NCI-H2227 (cell line): ENCODE data around the gene SCAPER.
A peak's percentile ranks its signal among the peaks of the same experiment; 100 is the strongest.

Experiments used
- DNase-seq: peaks from one replicate; lab custom pipeline; 2025; ENCODE audit not compliant: unreplicated experiment; lab: John Stamatoyannopoulos, UW

Gene SCAPER

DNA sequence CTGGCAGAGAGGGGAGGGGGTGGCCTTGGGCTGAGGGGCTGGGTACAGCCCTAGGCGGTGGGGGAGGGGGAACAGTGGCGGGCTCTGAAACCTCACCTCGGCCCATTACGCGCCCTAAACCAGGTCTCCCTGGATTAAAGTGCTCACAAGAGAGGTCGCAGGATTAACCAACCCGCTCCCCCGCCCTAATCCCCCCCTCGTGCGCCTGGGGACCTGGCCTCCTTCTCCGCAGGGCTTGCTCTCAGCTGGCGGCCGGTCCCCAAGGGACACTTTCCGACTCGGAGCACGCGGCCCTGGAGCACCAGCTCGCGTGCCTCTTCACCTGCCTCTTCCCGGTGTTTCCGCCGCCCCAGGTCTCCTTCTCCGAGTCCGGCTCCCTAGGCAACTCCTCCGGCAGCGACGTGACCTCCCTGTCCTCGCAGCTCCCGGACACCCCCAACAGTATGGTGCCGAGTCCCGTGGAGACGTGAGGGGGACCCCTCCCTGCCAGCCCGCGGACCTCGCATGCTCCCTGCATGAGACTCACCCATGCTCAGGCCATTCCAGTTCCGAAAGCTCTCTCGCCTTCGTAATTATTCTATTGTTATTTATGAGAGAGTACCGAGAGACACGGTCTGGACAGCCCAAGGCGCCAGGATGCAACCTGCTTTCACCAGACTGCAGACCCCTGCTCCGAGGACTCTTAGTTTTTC, 563.6 kb downstream of the SCAPER start:
- no peak for DNase-seq

DNA sequence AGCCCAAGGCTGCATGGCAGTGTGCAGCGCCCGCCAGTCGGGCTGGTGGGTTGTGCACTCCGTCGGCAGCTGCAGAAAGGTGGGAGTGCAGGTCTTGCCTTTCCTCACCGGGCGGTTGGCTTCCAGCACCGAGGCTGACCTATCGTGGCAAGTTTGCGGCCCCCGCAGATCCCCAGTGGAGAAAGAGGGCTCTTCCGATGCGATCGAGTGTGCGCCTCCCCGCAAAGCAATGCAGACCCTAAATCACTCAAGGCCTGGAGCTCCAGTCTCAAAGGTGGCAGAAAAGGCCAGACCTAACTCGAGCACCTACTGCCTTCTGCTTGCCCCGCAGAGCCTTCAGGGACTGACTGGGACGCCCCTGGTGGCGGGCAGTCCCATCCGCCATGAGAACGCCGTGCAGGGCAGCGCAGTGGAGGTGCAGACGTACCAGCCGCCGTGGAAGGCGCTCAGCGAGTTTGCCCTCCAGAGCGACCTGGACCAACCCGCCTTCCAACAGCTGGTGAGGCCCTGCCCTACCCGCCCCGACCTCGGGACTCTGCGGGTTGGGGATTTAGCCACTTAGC, 564.3 kb downstream of the SCAPER start:
- no peak for DNase-seq

DNA sequence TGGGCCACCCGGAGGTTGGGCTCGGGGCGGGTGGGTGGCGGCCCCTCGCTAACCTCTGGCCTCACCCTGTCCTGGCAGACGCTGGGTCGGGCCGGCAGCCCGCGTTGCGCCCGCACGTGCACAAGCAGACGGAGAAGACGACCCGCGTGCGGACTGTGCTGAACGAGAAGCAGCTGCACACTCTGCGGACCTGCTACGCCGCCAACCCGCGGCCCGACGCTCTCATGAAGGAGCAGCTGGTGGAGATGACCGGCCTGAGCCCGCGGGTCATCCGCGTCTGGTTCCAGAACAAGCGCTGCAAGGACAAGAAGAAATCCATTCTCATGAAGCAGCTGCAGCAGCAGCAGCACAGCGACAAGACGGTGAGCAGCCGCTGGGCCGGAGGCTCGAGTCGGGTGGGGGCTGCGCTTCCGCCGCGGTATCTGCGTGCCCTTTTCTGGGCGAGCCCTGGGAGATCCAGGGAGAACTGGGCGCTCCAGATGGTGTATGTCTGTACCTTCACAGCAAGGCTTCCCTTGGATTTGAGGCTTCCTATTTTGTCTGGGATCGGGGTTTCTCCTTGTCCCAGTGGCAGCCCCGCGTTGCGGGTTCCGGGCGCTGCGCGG, 564.8 kb downstream of the SCAPER start:
- peak; percentile 10 for DNase-seq

DNA sequence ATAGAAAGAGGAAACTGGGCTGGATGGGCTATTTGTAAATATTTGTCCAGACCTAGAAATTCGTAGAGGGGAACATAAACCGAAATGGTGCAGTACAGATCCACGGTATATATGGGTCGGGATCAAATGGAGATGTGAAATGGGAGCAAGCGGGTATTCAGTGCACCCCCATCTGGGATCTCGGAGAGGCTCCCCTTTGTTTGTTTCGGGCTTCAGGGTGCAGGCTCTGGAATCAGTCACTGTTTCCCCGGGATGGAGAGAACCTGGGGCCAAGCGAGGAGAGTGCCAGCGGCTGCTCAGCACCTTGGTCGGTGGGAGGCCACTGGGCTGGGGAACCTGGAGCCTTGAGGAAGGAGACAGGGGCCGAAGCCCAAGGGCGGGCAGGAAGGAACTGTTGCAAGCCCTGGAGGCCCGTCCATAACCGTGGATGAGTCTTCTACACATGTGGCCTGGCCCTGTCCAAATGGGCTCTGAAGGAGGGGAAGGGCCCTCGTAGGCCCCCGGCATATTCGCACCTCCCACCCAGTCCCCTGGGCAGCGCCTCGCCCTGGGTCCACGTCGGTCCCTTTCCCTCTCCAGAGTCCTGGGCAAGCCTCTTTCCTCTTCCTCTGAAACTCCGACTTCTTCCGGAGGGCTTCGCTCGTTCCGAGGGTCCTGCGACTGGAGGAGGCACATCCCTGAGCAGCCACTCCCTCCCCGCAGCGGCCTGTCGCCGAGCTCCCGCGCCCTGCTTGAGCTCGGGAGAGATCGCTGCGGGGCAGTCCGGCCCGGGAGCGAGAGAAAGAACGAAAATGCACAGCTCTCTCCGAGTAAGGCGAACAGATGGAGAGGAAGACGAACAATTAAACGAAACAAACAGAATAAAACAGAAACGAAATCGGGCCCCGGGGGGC, 565.6 kb downstream of the SCAPER start:
- no peak for DNase-seq

DNA sequence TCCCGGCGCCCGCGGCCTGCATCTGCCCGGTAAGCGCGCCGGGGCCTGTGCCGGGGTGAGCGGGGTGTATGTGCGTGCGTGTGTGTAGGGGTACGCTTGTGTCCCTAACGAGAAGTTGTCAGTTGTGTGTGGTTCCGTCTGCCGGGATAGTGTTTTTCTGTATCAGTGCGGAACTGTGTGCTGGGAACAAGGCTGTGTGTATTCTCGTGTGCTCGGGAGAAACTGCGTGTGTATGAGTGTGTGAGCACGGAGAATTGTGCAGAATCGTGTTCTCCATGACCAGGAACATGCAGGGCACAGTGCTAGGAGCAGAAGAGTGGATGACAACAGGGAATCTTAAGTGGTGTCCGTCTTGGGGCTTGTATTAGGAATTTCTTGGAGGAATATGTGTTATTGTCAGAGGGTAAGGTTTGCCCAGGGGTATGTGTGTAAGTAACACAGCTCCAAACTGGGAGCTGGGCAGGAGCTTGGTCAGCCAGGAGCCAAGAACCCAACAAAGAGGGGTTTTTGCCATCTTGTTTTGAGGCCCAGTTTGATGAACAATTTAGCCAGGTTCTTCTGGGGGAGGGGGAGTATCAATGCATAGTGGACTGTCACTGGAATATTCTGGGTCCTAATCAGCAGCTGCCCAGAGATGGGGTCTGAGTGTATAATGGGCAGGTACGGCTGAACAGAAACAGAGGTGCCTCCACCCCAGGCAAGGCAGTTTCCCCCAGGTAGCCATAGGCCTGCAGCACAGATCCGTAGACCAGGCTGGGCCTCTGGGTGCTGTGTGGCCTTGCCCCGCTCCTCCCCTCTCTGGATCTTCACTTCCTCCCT, 566.4 kb downstream of the SCAPER start:
- no peak for DNase-seq

DNA sequence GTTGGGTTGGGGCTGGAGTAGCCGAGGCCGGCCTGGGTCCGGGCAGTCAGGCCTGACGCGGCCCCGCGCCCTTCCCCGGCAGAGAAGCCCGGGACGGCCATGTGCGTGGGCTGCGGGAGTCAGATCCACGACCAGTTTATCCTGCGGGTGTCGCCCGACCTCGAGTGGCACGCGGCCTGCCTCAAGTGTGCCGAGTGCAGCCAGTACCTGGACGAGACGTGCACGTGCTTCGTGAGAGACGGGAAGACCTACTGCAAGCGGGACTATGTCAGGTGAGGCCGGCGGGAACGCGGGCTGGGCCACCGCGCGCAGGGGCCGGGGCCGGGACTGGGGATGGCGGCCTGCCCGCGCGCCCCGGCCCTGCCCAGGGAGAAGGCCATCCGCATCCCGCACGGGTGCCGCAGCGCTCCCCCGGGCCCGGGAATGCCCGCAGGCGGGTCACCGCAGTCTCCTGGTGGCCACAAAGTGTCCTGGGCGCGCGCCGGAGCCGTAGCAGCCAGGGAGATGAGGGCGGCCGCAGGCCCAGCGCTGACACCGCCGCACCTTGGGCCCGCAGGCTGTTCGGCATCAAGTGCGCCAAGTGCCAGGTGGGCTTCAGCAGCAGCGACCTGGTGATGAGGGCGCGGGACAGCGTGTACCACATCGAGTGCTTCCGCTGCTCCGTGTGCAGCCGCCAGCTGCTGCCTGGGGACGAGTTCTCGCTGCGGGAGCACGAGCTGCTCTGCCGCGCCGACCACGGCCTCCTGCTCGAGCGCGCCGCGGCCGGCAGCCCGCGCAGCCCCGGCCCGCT, 567.2 kb downstream of the SCAPER start:
- peak; percentile 38 for DNase-seq

DNA sequence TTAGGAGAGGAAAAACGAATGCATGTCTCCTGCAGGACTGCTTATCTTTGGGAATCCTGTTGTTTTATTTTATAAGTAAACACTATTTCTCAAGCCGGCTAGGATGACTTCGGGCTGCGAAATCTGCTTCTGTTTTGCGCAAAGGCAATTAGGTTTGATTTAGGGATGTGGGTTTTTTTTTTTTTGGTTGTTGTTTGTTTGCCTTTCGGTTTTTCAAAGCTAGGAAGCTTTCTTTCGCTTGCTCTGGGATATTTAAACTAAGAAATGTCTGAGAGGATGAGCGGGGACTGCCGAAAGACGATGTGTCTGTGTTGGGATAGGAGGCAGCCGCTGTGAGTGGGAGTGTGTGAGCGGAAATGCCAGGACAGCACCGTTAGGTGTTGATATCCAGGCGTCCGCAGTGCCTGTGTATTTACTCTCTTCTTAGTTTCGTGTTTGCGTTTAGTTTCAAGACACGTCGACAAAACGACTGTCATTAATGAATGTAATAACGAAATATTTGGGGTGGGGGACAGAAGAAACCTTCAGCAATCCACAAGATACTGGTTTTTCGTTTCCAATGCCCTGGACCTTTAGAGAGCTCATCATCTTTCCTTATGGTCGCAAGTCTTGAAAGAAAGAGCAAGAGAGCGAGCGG, 568.0 kb downstream of the SCAPER start:
- DNase-seq, result peak; percentile 42

DNA sequence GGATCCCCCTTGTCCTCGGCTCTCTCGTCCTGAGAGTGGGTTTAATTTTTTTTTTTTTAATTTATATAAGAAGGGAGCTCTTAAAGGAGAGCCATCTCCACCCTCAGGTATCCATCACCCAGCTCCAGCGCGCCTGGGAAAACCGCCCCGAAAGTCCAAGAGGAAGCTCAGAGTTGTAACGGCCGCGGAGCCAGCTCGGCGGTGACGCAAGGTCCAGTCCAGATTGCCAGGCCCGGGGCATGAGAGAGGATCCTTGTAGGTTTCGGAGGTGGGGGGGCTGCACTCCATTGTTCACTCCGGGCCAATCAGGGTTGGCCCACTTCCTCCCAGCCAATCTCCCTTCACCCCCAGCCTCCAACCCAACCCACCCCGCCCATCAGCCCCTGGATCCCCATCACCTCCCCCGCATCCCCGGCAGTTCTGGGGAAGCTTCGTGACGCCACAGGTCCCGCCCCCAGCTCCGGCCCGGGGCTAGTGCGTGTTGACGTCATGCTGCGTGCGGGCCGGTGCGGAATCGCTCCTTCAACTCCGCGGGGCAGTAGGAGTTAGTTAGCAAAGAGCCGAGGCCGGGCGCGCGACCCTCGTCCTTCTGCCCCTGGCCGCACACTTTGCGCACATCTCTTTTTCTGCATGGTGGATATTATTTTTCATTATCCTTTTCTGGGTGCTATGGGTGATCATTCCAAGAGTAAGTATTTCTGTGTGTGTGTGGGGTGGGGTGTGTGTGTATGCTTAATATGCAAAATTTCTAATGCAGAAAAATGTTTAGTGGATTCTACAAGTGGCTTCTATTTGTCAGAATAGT, 568.7 kb downstream of the SCAPER start, which contains the start of gene ISL2:
ISL2 (plus strand) TSS at position 520 of the 805 bp plus-strand sequence; CDS start at position 631, 111 bp downstream.
- peak; percentile 94 for DNase-seq

DNA sequence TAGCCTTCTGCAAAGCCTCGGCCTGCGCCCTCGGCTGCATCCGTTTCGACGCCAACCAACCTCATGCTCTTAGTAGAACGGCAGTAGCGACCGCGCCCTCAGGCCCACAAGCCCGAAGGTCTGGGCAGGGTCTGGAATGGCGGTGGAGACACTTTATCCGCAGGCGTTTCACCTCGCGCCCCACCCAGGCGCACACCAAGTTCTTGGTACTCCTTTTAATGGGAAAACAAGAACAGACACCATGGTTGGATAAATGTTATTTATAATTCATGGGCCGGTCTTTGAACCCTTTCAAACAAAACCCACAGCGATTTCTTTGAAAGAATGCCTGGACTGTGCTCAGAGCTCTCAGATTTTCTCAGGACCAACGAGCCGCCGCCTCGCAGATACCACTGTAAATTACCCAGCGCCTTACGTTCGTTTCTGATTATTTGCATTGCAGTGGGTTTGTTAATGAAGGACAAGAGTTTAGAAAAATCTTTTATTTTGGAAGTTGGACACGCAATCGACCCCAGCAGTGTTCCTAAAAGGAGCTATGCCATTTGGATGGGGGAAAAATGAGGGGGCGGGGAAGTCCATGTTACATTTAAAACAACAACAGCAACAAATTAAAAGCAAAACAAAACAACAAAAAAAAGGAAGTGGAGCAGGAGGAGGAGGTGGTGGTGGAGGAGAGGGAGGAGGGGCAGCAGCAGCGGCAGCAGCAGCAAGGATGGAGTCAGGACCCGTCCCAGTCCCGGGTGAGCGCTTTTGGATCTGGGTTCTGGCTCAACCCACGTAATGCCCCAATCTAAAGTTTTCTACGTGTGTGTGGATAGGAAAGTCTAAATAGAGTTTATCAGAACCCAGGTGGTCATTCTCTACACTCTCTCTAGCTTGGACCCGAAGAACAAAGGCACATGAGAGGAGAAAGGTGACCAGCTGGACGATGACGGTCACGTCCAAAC, 569.6 kb downstream of the SCAPER start:
- peak; percentile 41 for DNase-seq

DNA sequence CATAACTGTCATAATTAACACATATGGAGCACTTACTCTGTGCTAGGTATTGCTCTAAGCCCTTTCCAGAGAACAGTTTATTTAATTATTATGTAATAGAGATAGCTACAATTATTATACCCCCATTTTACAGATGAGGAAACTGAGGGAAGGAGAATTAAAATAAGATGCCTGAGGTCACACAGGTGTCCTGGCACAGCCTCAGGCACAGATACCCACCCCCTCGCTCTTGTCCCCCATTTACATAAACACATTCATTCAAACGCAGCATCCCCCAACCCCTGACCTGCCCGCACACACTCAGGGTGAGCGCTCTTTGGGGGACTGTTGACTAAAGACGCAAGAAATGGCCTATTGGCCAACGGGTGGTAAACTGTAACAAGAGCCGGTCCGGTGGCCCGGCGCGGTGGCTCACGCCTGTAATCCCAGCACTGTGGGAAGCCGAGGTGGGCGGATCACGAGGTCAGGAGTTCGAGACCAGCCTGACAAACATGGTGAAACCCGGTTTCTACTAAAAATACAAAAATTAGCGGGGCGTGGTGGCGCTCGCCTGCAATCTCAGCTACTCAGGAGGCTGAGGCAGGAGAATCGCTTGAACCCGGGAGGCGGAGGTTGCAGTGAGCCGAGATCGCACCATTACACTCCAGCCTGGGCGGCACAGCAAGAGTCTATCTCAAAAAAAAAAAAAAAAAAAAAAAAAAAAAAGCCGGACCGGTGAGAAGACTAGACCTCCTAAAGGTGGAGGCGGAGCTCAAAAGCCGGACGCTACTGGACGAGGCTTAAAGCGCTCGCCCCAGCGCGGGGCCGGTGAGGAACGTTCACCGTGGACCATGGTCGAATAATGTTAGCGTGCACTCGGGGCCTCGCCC, 570.5 kb downstream of the SCAPER start:
- DNase-seq, result peak; percentile 33

DNA sequence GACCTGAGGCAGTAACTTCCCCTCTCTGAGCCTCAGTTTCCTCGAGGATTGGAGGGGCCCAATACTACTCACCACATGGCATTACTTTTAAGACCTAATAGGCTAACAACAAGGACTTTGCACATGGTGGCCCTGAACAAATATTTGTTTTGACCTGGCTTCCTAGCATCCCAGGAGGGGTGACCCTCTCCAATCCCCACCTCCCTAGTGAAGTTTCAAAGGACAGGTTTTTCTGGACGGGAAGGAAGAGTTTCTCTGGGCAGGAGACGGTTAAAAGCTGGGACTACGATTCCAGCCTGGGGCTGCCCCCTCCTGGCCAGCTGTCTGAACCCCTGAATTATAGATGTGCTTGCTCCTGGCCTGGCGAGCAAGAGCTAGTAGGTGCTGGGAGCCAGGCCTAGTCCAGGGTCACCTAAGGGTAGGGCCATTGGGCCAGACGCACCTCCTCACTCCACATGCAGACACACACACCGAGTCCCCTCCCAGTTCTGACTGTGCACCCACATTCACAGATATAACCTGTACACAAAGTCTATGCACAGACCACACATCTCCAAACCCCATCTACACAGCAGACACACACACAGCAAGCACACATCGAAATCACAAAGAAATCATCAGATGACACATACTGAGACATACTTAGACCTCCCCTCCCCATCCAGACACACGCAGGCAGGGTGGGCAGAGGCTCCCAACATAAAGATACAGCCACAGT, 571.3 kb downstream of the SCAPER start:
- no peak for DNase-seq

DNA sequence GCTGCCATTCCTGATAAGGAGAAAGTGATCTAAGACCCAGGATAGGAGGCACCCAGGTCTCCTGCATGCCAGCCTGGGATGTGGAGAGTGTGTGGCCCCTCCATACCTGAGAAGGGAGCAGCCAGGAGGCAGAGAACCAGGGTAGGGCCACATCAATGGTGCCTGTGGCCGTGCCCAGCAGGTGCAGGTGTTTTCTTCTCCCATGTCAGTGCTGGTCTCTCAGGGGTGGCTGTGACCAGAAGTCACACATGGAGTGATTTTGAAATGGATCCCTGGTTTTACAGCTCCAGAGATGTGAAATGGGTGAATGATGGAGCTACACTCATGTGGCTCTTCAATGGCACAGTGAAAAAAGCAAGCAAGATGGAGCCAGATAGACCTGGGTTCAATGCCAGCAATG, 571.8 kb downstream of the SCAPER start:
- no peak for DNase-seq

DNA sequence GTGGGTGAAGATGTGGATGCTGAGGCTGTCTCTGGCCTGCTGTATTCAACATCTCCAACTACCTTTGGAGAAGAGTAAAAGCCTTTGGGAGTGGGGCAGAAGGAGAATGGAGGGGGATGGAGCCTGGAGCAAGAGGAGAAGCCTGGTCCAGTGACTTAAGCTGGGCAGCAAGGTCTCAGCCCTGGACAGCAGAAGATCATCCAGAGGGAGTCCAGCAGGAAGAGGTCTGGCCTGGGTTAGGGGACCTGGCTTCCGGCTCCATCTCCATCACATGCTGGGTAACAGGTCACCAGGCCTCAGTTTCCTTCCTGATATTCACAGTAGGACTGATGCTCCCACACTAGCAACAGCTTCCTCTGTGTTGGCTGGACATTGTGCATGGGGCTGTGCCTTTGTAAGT, 572.3 kb downstream of the SCAPER start:
- DNase-seq, result no peak

DNA sequence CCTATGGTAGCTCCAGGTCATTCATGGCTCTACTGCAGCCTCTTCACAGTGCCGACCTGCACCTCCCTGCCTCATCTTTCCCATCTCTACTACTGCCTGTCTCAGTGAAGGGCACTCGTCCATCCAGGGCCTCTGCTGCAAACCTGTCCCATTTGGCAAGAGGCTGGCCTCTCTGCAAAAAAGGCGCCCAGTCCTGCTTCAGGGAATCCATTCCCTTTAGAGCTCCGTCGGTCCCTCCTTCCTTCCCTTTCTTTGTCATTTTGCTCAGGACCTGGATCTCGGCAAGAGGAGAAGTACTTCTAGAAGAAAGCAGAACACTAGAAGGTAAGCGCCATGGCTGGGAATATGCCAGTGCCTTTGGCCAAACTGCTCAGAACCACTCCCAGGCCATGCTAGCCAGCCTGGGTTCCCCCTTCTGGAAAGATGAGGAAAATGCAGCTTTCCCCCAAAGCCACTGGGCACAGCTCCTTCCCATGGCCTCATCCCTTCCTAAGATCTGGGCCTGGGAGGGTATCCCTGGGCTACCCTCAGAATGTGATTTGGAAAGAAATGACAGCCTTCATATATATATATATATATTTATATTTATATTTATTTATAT, 575.0 kb downstream of the SCAPER start:
- peak; percentile 45 for DNase-seq

DNA sequence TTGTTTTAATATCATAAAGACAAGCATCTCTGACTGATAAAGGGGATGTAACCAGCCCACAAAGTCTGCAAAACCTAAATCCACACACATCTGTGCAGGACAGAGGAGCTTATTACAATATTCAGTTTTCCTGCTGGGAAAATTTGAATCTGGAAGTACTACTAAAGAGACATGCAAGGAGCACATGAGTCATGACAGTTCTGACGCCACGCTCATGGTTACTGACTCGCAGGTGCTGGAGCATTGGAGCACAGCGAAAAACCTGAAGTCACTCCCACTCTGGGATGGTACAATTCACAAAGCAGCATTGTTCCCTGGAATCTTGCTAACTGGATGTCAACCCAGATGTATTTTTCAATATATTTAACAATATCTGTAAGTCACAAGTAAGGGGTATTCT, 576.2 kb downstream of the SCAPER start:
- DNase-seq, result no peak
